ENCODE results near the gene ANK2. TPM values are rescaled to one million over a fixed set of nuclear protein-coding genes. Genes with fewer than 3 reads are reported as not detected.

The ANK2 gene
- total RNA-seq (2022; extraction: Qiagen RNA extraction; ENCODE audit: low read depth): 0.58 to 1.6 TPM (median 0.70 TPM) in 5 replicates

GRCh38 chr4:113049421-113050370, at the start of gene ANK2:
Gene ANK2 (plus strand): TSS chr4:113049653. CDS start chr4:113049729, 76 bp downstream.

Data from A549 treated with RU486 at 1 μM for 4 hours (cell line).